Activated T-cell treated with anti-CD3 and anti-CD28 coated beads, Interleukin-2, amount 50 U/mL, for 72 hours (primary cell): ENCODE data around the gene UMAD1. TPM values are rescaled to one million over a fixed set of nuclear protein-coding genes. Genes with fewer than 3 reads are reported as not detected.

ENCODE experiments used
- ATAC-seq, 2 donors: fragments of 150-1000 bp; cut with Tn5 transposase; replicated peaks in 1 of 2; 2 replicates each; pipeline ENCODE4 v1.10.0; 2021; ENCODE audit warnings: moderate library complexity in 2 of 2, mild to moderate bottlenecking in 1 of 2
- DNase-seq, 2 donors: peaks; one replicate each; pipeline ENCODE4 v3.0.0; 2021 to 2022; ENCODE audit warnings: mixed read lengths in 1 of 2
- H3K27ac Mint-ChIP-seq: one replicate; pipeline ENCODE4 v1.8.0; 2022; ENCODE audit warnings: mild to moderate bottlenecking, moderate library complexity, mixed read lengths
- H3K27me3 Mint-ChIP-seq: one replicate; pipeline ENCODE4 v1.8.0; 2022; ENCODE audit warnings: low read depth, mixed read lengths
- H3K36me3 Mint-ChIP-seq, 2 donors: one replicate each; pipeline ENCODE4 v1.8.0; 2022; ENCODE audit warnings: mixed read lengths in 2 of 2, mild to moderate bottlenecking in 1 of 2; ENCODE audit not compliant: insufficient read depth in 2 of 2
- H3K4me1 Mint-ChIP-seq: one replicate; pipeline ENCODE4 v1.8.0; 2022; ENCODE audit warnings: low read depth, mixed read lengths
- H3K4me3 Mint-ChIP-seq, 2 donors: one replicate each; pipeline ENCODE4 v1.8.0; 2022; ENCODE audit warnings: mild to moderate bottlenecking in 2 of 2, mixed read lengths in 2 of 2, moderate library complexity in 2 of 2
- H3K9me3 Mint-ChIP-seq, 2 donors: one replicate each; pipeline ENCODE4 v1.8.0; 2022; ENCODE audit warnings: mixed read lengths in 2 of 2
- total RNA-seq, 2 donors: library from RNA; stranded (reverse); gene quantifications; one replicate each; pipeline ENCODE4 v1.2.3, GENCODE V29; 2022

The UMAD1 gene
- 10 to 100 TPM; 23.7 to 31.4 TPM for total RNA-seq

DNA sequence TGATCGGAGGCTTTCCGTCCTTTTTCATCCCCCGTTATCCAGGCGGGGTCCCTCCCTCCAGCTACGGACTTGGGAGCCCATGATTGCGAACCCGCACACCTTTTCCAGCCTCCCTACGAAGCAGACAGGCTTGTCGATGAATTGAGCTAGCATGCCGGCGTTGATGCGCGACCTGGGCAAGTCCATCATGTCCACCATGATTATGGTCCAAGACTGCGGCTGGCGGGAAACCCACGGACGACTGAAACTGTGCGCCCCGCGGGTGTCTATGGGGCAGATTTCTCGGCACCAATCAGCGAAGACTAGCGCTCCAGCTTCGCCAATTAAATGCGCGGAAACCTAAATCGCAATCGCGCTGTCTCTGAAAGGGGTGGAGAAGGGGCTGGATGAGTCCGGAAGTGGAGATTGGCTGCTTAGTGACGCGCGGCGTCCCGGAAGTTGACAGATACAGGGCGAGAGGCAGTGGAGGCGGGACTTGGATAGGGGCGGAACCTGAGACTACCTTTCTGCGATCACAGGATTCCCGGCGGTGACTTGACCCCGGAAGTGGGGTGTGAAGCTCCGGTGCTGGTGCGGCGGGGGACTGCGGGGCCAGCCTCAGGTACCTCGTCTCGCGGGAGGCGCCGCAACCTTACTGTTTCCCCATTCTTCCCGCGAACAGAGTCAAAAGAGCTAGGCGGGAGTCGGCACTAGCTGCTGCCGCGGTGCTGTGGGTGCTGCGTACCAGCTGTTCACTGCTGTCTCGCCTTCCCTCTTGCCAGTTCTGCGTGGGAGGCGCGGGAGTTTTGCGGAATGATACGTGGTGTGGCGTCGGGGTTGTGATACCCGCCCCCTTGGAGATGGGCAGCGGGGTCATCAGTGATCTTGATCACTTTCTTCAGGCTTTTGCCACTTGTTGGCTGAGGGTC, at the start of gene UMAD1:
Gene UMAD1, plus strand, starts transcription at position 532 of the 908 bp plus-strand sequence. CDS start 32,620 bp downstream, outside the sequence.
- peaks cover 3 to 30% of the 10 kb centered on the region in 2 donors for H3K36me3 Mint-ChIP-seq
- peaks cover 41% of the 10 kb centered on the region for H3K4me1 Mint-ChIP-seq

DNA sequence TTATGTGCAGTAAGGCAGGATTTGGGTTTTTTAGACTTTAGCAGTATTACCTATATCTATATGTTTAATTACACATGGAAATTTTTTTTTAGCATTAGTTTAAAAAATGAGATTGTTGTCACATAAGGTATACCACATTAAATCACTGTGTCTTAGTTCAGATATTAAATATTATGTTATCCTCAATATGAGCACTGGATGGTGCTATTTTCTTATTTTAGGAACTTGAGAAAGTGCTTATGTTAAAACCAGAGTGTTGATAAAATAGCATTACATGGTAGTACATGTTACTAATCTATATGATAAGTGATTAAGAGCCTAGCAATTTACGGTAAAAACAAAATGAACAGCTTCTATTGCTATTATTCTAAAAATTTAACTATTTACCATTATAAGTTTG, 45.1 kb upstream of the UMAD1 start:
- DNase-seq (no peak), ATAC-seq (no peak)
- Mint-ChIP-seq H3K9me3 (no peaks in the 10 kb centered on the region), H3K36me3 (peaks cover 5 to 33% of the 10 kb centered on the region in 2 donors), H3K4me3 (no peak overlapping the region), H3K4me1 (no peaks in the 10 kb centered on the region), H3K27me3 (no peaks in the 10 kb centered on the region), H3K27ac (no peak overlapping the region)

More for the DNA sequence above, at the start of gene UMAD1:
- H3K27ac Mint-ChIP-seq, result peak within 1 kb of the TSS; percentile 94
- H3K9me3 Mint-ChIP-seq, result no peaks in the 10 kb centered on the region
- ATAC-seq (peak; percentile 95 to 96), DNase-seq (peak; percentile 96 to 99)
- H3K4me3 Mint-ChIP-seq, result peak within 1 kb of the TSS; percentile 91 to 98
- no peaks in the 10 kb centered on the region for H3K27me3 Mint-ChIP-seq

DNA sequence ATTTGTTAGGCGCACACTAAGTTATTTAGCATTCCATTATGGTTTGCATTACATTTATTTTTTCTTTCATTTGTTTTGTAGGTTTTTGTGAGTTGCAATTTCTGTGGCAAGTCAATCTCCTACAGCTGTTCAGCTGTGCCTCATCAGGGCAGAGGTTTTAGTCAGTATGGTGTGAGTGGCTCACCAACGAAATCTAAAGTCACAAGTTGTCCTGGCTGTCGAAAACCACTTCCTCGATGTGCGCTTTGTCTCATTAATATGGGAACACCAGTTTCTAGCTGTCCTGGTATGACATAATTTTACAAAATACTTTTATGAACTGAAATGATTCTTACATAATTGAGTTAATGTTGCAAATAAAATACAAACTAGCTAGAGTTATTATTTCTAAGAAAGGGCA, 44.4 kb upstream of the UMAD1 start:
- Mint-ChIP-seq H3K4me3 (no peak overlapping the region), H3K27me3 (no peaks in the 10 kb centered on the region), H3K27ac (no peak overlapping the region), H3K4me1 (no peaks in the 10 kb centered on the region), H3K36me3 (peaks cover 10 to 35% of the 10 kb centered on the region in 2 donors), H3K9me3 (peaks cover 2 to 4% of the 10 kb centered on the region in 2 donors)
- DNase-seq, result no peak
- no peak for ATAC-seq

DNA sequence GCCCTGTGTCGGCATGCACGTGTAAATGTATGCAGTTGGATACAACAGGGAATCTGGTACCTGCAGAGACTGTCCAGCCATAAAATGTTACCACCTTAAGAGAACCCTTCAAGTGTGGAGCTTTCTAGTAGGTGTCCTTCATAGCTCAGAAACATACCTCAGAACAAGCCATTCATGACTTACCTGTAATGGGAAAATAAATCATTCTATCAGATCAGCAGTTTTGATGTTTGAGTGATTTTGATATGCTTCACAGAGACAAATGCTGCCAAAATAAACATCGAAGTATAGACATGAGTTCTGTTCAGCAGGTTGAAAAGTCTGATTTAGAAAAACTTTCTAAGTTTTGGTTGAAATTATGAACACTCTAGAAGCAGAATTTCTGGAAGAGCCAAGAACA, 33.5 kb upstream of the UMAD1 start:
- no peaks in the 10 kb centered on the region for H3K4me1 Mint-ChIP-seq
- no peak for DNase-seq
- H3K27ac Mint-ChIP-seq, result no peak overlapping the region
- no peaks in the 10 kb centered on the region for H3K27me3 Mint-ChIP-seq
- H3K9me3 Mint-ChIP-seq, result no peaks in the 10 kb centered on the region
- H3K36me3 Mint-ChIP-seq, result peaks cover 0 to 5% of the 10 kb centered on the region in 2 donors
- H3K4me3 Mint-ChIP-seq, result no peak overlapping the region
- ATAC-seq, result no peak

DNA sequence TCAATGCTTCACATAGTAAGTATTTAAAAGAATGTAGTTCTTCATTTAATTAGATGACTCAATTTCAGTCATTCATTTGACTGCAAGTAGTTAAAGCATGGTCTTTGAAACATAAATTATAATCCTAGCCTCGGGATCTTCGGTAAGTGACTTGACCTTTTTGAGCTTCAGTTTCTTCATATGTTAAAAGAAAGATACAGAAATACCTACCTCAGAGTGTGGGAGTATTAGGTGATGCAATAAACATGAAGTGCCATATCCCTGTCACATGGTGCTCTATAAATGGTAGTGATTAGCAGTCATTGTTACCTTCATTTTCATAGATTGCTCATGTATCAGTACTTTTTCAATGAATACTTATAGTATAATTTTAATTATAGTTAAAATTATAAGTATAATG, 31.2 kb upstream of the UMAD1 start:
- no peak for DNase-seq
- H3K4me3 Mint-ChIP-seq, result no peak overlapping the region
- H3K9me3 Mint-ChIP-seq, result no peaks in the 10 kb centered on the region
- H3K27ac Mint-ChIP-seq, result no peak overlapping the region
- H3K4me1 Mint-ChIP-seq, result no peaks in the 10 kb centered on the region
- ATAC-seq, result no peak
- no peaks in the 10 kb centered on the region for H3K27me3 Mint-ChIP-seq
- peaks cover 0 to 5% of the 10 kb centered on the region in 2 donors for H3K36me3 Mint-ChIP-seq

DNA sequence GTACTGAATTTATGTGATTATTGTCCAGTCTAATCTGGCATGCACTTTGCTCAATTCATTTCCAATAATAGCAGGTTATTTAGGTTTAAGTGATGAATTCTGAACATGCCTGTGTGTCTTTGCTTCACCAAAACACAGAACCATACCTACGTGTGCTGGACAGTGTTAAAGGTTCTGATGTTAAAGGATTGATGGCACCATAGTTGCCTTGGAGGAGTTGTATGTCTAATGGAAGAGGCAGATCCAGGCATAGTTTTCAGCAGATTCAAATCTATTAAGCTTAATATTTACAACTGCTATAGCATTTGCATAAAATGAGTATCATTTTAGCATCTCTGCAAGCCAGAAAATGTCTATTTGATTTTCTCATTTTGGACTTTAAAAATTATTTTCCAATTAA, 28.0 kb upstream of the UMAD1 start:
- H3K27ac Mint-ChIP-seq, result no peak overlapping the region
- no peaks in the 10 kb centered on the region for H3K27me3 Mint-ChIP-seq
- H3K36me3 Mint-ChIP-seq, result peaks cover 0 to 4% of the 10 kb centered on the region in 2 donors
- no peak for ATAC-seq
- DNase-seq, result no peak
- H3K4me1 Mint-ChIP-seq, result peaks cover 8% of the 10 kb centered on the region
- no peaks in the 10 kb centered on the region for H3K9me3 Mint-ChIP-seq
- no peak overlapping the region for H3K4me3 Mint-ChIP-seq

DNA sequence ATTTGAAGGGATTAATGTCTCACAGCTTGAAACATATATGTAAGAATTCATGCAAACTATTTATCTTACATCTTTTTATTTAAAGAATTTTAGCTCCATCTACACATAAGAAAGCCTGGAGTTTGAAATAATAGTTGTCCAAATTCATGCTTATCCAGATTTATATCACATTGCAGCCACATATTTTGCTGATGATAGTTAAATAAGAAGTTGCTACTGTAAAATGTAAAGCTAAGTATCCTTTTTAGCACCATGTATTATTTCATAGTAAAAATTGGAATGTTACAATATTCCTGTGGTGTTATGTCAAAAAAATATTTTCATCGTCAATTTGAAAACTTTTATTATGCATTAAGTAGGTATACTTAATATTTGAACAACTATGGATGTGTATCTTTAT, 27.3 kb upstream of the UMAD1 start:
- ATAC-seq (no peak), DNase-seq (no peak)
- no peaks in the 10 kb centered on the region for H3K27me3 Mint-ChIP-seq
- no peaks in the 10 kb centered on the region for H3K36me3 Mint-ChIP-seq
- H3K4me1 Mint-ChIP-seq, result peaks cover 11% of the 10 kb centered on the region
- H3K9me3 Mint-ChIP-seq, result no peaks in the 10 kb centered on the region
- H3K27ac Mint-ChIP-seq, result no peak overlapping the region
- no peak overlapping the region for H3K4me3 Mint-ChIP-seq

DNA sequence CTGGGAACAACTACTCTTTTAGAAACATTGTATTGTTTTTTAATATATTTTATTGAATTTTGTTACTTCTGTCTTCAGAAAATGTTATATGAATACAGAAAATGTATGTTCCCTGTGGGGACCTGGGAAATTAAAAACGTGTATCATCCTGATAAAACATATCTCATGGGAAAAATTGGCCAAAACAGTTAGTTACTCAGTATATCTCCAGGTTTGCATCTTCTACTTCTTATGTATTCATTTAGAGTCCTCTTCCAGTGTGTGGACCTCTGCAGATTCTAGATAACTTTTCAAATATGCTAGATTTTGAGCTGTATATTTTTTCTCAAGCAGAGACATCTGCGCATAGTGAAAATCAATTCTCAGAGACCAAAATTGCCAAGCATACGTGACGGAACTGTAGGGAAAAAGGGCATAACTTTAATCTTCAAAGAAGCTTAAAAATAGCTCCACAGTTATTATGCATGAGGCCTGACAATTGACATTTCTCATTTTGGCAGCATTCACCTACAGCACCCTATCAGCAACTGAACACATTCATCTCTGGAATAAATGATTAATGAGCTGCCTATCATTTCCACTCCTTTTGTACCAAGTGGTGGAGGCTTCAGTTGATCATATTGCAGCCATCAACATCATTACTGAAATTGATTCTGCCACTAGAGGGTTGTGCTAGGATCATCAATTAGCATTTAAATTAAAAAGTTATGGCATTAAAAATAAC, 26.4 kb upstream of the UMAD1 start:
- Mint-ChIP-seq H3K36me3 (no peaks in the 10 kb centered on the region), H3K9me3 (no peaks in the 10 kb centered on the region), H3K4me1 (peaks cover 11% of the 10 kb centered on the region), H3K27me3 (no peaks in the 10 kb centered on the region), H3K4me3 (no peak overlapping the region), H3K27ac (no peak overlapping the region)
- no peak for ATAC-seq
- no peak for DNase-seq

DNA sequence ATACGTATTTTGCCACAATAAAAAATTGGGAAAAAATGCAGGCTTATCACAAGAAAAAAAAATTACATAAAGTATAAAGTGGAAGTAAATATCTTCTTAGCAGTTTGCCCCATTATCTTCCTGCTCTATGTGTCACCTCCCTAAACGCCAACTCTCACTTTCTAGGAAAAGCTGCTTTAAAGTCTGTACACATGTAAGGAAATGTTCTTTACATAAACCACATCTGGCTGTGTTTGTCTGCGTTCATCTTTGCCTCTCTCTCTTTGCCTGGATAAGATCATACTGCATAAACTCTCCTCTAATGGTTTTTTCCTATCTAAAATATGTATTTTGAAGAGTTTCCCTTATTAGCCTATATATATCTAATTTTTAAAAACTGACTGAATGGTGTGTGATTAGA, 23.0 kb upstream of the UMAD1 start:
- Mint-ChIP-seq H3K27ac (no peak overlapping the region), H3K4me1 (peaks cover 11% of the 10 kb centered on the region), H3K4me3 (no peak overlapping the region), H3K27me3 (no peaks in the 10 kb centered on the region), H3K9me3 (no peaks in the 10 kb centered on the region), H3K36me3 (no peaks in the 10 kb centered on the region)
- ATAC-seq, result no peak
- no peak for DNase-seq

DNA sequence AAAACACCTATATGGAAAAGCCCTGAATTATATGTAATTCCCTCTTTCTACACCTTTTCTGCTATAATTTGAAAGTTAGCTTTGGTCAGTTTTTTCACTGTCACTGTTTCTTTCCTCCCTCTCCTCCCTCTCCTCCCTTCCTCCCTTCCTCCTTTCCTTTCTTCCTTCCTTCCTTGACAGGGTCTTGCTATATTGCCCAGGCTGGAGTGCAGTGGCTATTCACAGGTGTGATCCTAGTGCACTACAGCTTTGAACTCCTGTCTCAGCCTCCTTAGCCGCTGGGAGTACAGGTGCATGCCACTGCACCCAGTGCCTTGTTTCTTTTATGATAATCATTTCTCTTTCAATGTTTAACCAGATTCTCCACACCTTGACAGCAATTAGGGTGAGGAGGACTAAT, 22.1 kb upstream of the UMAD1 start:
- no peak for ATAC-seq
- Mint-ChIP-seq H3K9me3 (no peaks in the 10 kb centered on the region), H3K27me3 (no peaks in the 10 kb centered on the region), H3K36me3 (no peaks in the 10 kb centered on the region), H3K4me1 (peaks cover 11% of the 10 kb centered on the region), H3K4me3 (no peak overlapping the region), H3K27ac (no peak overlapping the region)
- DNase-seq, result no peak

GRCh38 chr7:7620236-7620635, 20.3 kb upstream of the UMAD1 start:
- ATAC-seq (no peak), DNase-seq (no peak)
- H3K27ac Mint-ChIP-seq, result no peak overlapping the region
- no peaks in the 10 kb centered on the region for H3K27me3 Mint-ChIP-seq
- H3K4me1 Mint-ChIP-seq, result peaks cover 11% of the 10 kb centered on the region
- H3K9me3 Mint-ChIP-seq, result no peaks in the 10 kb centered on the region
- no peaks in the 10 kb centered on the region for H3K36me3 Mint-ChIP-seq
- H3K4me3 Mint-ChIP-seq, result no peak overlapping the region

GRCh38 chr7:7620644-7621210, 19.8 kb upstream of the UMAD1 start:
- ATAC-seq (no peak), DNase-seq (no peak)
- Mint-ChIP-seq H3K36me3 (no peaks in the 10 kb centered on the region), H3K9me3 (peaks cover 0 to under 1% of the 10 kb centered on the region in 2 donors), H3K4me3 (no peak overlapping the region), H3K27me3 (no peaks in the 10 kb centered on the region), H3K4me1 (peaks cover 11% of the 10 kb centered on the region), H3K27ac (no peak overlapping the region)

DNA sequence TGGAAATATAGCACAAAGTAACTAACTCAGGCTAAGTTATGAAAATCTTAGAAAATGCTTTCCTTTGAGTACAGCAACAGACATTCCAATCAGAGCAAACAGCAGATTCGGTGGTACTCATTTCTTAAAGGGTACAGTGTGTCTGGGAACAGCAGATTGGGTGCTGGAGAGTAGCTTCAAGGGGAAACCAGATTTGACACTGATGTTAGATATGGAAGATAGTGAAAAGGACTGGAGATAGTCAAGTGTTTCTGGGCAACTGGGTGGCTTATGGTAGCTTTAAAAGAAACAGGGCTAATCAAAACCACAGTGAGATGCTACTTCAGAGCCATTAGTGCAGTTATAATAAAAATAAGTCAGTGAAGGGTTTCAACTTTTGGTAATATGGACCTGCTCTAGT, 12.1 kb upstream of the UMAD1 start:
- no peaks in the 10 kb centered on the region for H3K27me3 Mint-ChIP-seq
- H3K4me1 Mint-ChIP-seq, result peaks cover 10% of the 10 kb centered on the region
- no peak overlapping the region for H3K27ac Mint-ChIP-seq
- H3K9me3 Mint-ChIP-seq, result peaks cover 4 to 10% of the 10 kb centered on the region in 2 donors
- ATAC-seq (no peak), DNase-seq (no peak)
- peaks cover 6 to 16% of the 10 kb centered on the region in 2 donors for H3K36me3 Mint-ChIP-seq
- no peak overlapping the region for H3K4me3 Mint-ChIP-seq
